NCI-H1930 (cell line): ENCODE results near the gene STXBP3.

Source experiments
- DNase-seq, 2 experiments: peaks; one replicate each; lab custom pipeline; 2025; lab: John Stamatoyannopoulos, UW

STXBP3 gene

GRCh38 chr1:108845446-108845845, 99.0 kb downstream of the STXBP3 start:
- DNase-seq: no peak

- DNase-seq: no peak
Observed at GRCh38 chr1:108845991-108846390, 99.5 kb downstream of the STXBP3 start.

GRCh38 chr1:108847494-108847893, 101.0 kb downstream of the STXBP3 start:
- no peak for DNase-seq

- no peak for DNase-seq
Observed at GRCh38 chr1:108848806-108849205, 102.3 kb downstream of the STXBP3 start.

GRCh38 chr1:108850929-108851328, 104.5 kb downstream of the STXBP3 start:
- DNase-seq: no peak

GRCh38 chr1:108851567-108851966, 105.1 kb downstream of the STXBP3 start:
- DNase-seq: no peak

GRCh38 chr1:108852221-108852975, 105.9 kb downstream of the STXBP3 start:
- no peak for DNase-seq

- DNase-seq: no peak
Observed at GRCh38 chr1:108854221-108855019, 107.9 kb downstream of the STXBP3 start.

- DNase-seq: no peak
Observed at GRCh38 chr1:108856994-108857393, 110.5 kb downstream of the STXBP3 start, which contains the start of gene AKNAD1. AKNAD1 (minus strand) TSS chr1:108857094; CDS start chr1:108852664, 4,430 bp downstream.

- no peak for DNase-seq
Observed at GRCh38 chr1:108858230-108858950, 111.9 kb downstream of the STXBP3 start.
